ENCODE measurements around the gene FNDC5.

Gene FNDC5

DNA sequence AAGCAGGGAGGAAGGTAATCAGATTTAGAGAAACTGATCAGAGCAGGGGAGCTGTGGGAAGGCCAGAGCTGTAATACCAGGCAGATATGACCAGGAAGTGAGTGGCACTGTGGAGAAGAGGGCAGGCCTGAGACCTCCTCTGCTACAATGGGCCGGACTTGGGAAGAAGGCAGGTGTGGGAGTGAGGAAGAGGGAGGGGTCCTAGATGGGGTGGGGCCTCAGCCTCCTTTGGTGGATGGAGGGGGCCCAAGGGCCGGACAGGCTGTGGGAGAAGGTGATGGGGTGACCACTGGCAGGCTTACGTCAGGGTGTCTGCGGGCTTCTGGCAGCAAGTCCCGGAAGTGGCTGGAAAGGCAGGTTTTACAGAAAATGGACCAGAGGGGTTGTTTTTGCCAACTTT lies 10.6 kb upstream of the FNDC5 start:
- no peak for DNase-seq
- no peak overlapping the region for H3K4me3 ChIP-seq (ENCODE audit: low read depth, low read length)
- no peak overlapping the region for H3K18ac ChIP-seq (ENCODE audit: low read length)
- no peak overlapping the region for H3K14ac ChIP-seq (ENCODE audit: low read length)
- H2BK120ac ChIP-seq (ENCODE audit: insufficient read depth, low read length, poor library complexity): no peak overlapping the region
- H3K27ac ChIP-seq (ENCODE audit: low read depth, low read length): no peak overlapping the region
- H2AFZ ChIP-seq (ENCODE audit: insufficient read depth, low read length, poor library complexity): no peak overlapping the region
- no peak overlapping the region for H2AK5ac ChIP-seq (ENCODE audit: low read length)
- H3K23ac ChIP-seq (ENCODE audit: low read length): no peak overlapping the region
- no peak overlapping the region for H3K4ac ChIP-seq (ENCODE audit: low read depth, low read length)
- H3K36me3 ChIP-seq (ENCODE audit: control insufficient read depth in 1 of 2, insufficient read depth in 2 of 2, low read length in 2 of 2): no peaks in the 10 kb centered on the region
- WGBS (ENCODE audit: extremely low coverage, insufficient coverage, insufficient read length): no CpG with 5 or more reads among the region's 5 CpGs
- no peaks in the 10 kb centered on the region for H3K79me2 ChIP-seq (ENCODE audit: control insufficient read depth, insufficient read depth, low read length, poor library complexity)
- no peaks in the 10 kb centered on the region for H3K9me3 ChIP-seq (ENCODE audit: insufficient read depth, low read depth, low read length)
- H2BK12ac ChIP-seq (ENCODE audit: low read length): no peak overlapping the region
- H3K79me1 ChIP-seq (ENCODE audit: low read length): no peaks in the 10 kb centered on the region
- H4K91ac ChIP-seq (ENCODE audit: low read depth, low read length): no peak overlapping the region
- no peak overlapping the region for H4K8ac ChIP-seq (ENCODE audit: low read depth, low read length)
- H4K12ac ChIP-seq (ENCODE audit: low read depth, low read length): no peak overlapping the region
- peaks cover 9% of the 10 kb centered on the region for H3K27me3 ChIP-seq (ENCODE audit: insufficient read depth, low read length)
- H2BK5ac ChIP-seq (ENCODE audit: low read depth, low read length, poor library complexity): no peak overlapping the region
- H3K9ac ChIP-seq (ENCODE audit: low read length): no peak overlapping the region
- H3K4me2 ChIP-seq (ENCODE audit: low read length): no peak overlapping the region
- peaks cover 0 to 2% of the 10 kb centered on the region in 2 experiments for H3K4me1 ChIP-seq (ENCODE audit: control insufficient read depth in 1 of 2, insufficient read depth in 2 of 2, low read length in 2 of 2)

DNA sequence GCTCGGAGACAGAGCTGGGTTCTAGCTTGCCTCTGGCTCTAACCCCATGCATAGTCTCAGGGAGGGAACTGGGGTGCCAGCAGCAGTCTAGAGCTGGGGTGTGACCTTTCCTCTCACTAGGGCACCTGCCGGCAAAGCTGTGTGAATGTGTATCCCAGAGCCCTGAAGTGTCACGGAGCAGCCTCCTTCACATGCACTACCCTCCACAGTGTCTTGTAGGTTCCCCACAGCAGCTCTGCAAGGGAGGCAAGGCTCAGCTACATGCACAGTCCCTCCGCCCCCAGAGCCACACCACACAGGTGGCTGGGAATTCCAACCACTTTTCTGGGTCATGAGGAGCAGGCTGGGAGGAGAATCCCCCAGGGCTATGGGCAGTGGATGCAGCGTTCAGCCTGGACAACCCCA lies 7.9 kb upstream of the FNDC5 start:
- Histone ChIP-seq H2AK5ac (ENCODE audit: low read length) (no peak overlapping the region), H3K18ac (ENCODE audit: low read length) (no peak overlapping the region), H2BK120ac (ENCODE audit: insufficient read depth, low read length, poor library complexity) (no peak overlapping the region), H3K9me3 (ENCODE audit: insufficient read depth, low read depth, low read length) (no peaks in the 10 kb centered on the region), H4K91ac (ENCODE audit: low read depth, low read length) (no peak overlapping the region), H3K4ac (ENCODE audit: low read depth, low read length) (no peak overlapping the region), H2BK5ac (ENCODE audit: low read depth, low read length, poor library complexity) (no peak overlapping the region), H3K27me3 (ENCODE audit: insufficient read depth, low read length) (no peaks in the 10 kb centered on the region), H3K4me3 (ENCODE audit: low read depth, low read length) (no peak overlapping the region), H3K27ac (ENCODE audit: low read depth, low read length) (no peak overlapping the region), H3K79me2 (ENCODE audit: control insufficient read depth, insufficient read depth, low read length, poor library complexity) (no peaks in the 10 kb centered on the region), H3K79me1 (ENCODE audit: low read length) (no peaks in the 10 kb centered on the region), H3K4me2 (ENCODE audit: low read length) (no peak overlapping the region), H3K9ac (ENCODE audit: low read length) (no peak overlapping the region), H3K14ac (ENCODE audit: low read length) (no peak overlapping the region), H2BK12ac (ENCODE audit: low read length) (no peak overlapping the region), H3K4me1 (ENCODE audit: control insufficient read depth in 1 of 2, insufficient read depth in 2 of 2, low read length in 2 of 2) (no peaks in the 10 kb centered on the region), H3K23ac (ENCODE audit: low read length) (no peak overlapping the region), H3K36me3 (ENCODE audit: control insufficient read depth in 1 of 2, insufficient read depth in 2 of 2, low read length in 2 of 2) (no peaks in the 10 kb centered on the region), H4K8ac (ENCODE audit: low read depth, low read length) (no peak overlapping the region), H2AFZ (ENCODE audit: insufficient read depth, low read length, poor library complexity) (no peak overlapping the region), H4K12ac (ENCODE audit: low read depth, low read length) (no peak overlapping the region)
- no CpG with 5 or more reads among the region's 5 CpGs for WGBS (ENCODE audit: extremely low coverage, insufficient coverage, insufficient read length)
- peak; percentile 20 to 61 for DNase-seq

DNA sequence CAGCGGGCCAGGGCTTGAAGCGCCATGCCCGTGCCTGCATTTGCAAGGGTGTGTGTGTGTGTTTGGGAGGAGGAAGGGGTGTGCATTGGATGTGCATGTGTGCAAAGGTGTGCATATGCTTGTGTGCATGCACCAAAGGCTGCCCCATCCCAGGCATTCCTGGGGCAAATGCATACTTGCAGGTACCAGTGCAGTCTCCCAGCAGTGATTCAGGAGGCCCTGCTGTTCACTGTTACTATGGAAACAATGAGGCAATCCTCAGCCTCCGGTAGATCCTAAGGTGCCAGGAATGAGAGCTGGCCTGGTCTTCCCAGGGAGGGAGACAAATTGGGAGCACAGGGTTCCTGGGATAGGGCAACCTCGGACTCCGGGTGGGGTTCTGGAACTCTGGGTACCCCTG lies 7.5 kb upstream of the FNDC5 start:
- Histone ChIP-seq H3K4ac (ENCODE audit: low read depth, low read length) (no peak overlapping the region), H2BK12ac (ENCODE audit: low read length) (no peak overlapping the region), H3K18ac (ENCODE audit: low read length) (no peak overlapping the region), H3K36me3 (ENCODE audit: control insufficient read depth in 1 of 2, insufficient read depth in 2 of 2, low read length in 2 of 2) (no peaks in the 10 kb centered on the region), H2AFZ (ENCODE audit: insufficient read depth, low read length, poor library complexity) (no peak overlapping the region), H2AK5ac (ENCODE audit: low read length) (no peak overlapping the region), H2BK120ac (ENCODE audit: insufficient read depth, low read length, poor library complexity) (no peak overlapping the region), H3K4me1 (ENCODE audit: control insufficient read depth in 1 of 2, insufficient read depth in 2 of 2, low read length in 2 of 2) (no peaks in the 10 kb centered on the region), H4K91ac (ENCODE audit: low read depth, low read length) (no peak overlapping the region), H3K4me3 (ENCODE audit: low read depth, low read length) (no peak overlapping the region), H3K9me3 (ENCODE audit: insufficient read depth, low read depth, low read length) (no peaks in the 10 kb centered on the region), H3K4me2 (ENCODE audit: low read length) (no peak overlapping the region), H3K79me2 (ENCODE audit: control insufficient read depth, insufficient read depth, low read length, poor library complexity) (no peaks in the 10 kb centered on the region), H2BK5ac (ENCODE audit: low read depth, low read length, poor library complexity) (no peak overlapping the region), H3K79me1 (ENCODE audit: low read length) (no peaks in the 10 kb centered on the region), H3K23ac (ENCODE audit: low read length) (no peak overlapping the region), H4K8ac (ENCODE audit: low read depth, low read length) (no peak overlapping the region), H4K12ac (ENCODE audit: low read depth, low read length) (no peak overlapping the region), H3K9ac (ENCODE audit: low read length) (no peak overlapping the region), H3K27me3 (ENCODE audit: insufficient read depth, low read length) (no peaks in the 10 kb centered on the region), H3K14ac (ENCODE audit: low read length) (no peak overlapping the region), H3K27ac (ENCODE audit: low read depth, low read length) (no peak overlapping the region)
- WGBS (ENCODE audit: extremely low coverage, insufficient coverage, insufficient read length): no CpG with 5 or more reads among the region's 6 CpGs
- DNase-seq: peak; percentile 58 to 87

DNA sequence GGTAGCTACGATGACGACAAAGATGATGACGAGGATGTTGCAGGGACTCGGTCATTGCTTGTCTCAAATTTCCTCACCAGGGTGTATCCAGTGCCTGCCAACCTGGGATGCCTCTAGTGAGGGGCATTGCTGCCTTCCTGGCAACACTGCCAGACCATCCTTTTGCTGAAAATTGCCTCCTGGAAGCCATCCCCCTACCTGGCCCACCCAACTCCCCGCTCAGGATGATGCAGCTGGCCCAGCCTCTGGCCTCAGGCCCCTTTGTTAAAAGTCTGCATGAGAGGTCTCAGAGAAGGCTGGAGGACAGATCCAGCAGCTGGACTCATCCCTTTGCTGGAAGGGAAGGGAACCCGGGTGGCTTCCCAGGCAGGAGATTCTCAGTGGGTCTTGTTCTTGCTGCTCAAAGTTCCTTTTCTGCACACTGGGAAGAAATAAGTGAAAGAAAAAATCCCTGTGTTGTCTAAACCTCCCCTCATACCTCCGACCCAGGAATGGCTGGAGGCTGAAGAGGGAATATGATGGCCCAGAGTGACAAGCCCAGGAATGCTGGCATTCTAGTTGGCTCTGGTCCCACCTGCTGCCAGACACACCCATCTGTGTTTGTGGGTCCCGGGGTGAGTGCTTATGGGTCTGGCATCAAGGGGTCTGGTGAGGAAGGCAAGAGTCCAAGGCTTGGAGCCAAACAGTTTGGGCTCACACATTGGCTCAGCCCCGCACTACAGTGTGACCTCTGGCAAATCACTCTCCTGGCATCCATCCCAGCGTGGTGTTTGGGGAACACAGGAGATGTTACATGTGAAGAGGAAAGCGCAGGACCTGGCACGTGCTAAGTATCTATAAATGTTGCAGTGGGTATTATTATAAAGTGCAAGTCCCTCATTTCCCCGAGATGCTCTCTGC lies 6.7 kb upstream of the FNDC5 start:
- peak in 1 of 2 donors; percentile 57 for DNase-seq
- no peak overlapping the region for H3K18ac ChIP-seq (ENCODE audit: low read length)
- H4K8ac ChIP-seq (ENCODE audit: low read depth, low read length): no peak overlapping the region
- H2AFZ ChIP-seq (ENCODE audit: insufficient read depth, low read length, poor library complexity): no peak overlapping the region
- H3K4me2 ChIP-seq (ENCODE audit: low read length): no peak overlapping the region
- H2BK5ac ChIP-seq (ENCODE audit: low read depth, low read length, poor library complexity): no peak overlapping the region
- no peak overlapping the region for H2BK120ac ChIP-seq (ENCODE audit: insufficient read depth, low read length, poor library complexity)
- no peak overlapping the region for H4K12ac ChIP-seq (ENCODE audit: low read depth, low read length)
- no peak overlapping the region for H3K23ac ChIP-seq (ENCODE audit: low read length)
- H3K9me3 ChIP-seq (ENCODE audit: insufficient read depth, low read depth, low read length): no peaks in the 10 kb centered on the region
- no peaks in the 10 kb centered on the region for H3K4me1 ChIP-seq (ENCODE audit: control insufficient read depth in 1 of 2, insufficient read depth in 2 of 2, low read length in 2 of 2)
- H3K9ac ChIP-seq (ENCODE audit: low read length): no peak overlapping the region
- no peak overlapping the region for H2AK5ac ChIP-seq (ENCODE audit: low read length)
- no peak overlapping the region for H3K4ac ChIP-seq (ENCODE audit: low read depth, low read length)
- no peak overlapping the region for H3K14ac ChIP-seq (ENCODE audit: low read length)
- H2BK12ac ChIP-seq (ENCODE audit: low read length): no peak overlapping the region
- H3K36me3 ChIP-seq (ENCODE audit: control insufficient read depth in 1 of 2, insufficient read depth in 2 of 2, low read length in 2 of 2): no peaks in the 10 kb centered on the region
- H3K27me3 ChIP-seq (ENCODE audit: insufficient read depth, low read length): no peaks in the 10 kb centered on the region
- H3K79me1 ChIP-seq (ENCODE audit: low read length): no peaks in the 10 kb centered on the region
- H3K27ac ChIP-seq (ENCODE audit: low read depth, low read length): no peak overlapping the region
- no peak overlapping the region for H4K91ac ChIP-seq (ENCODE audit: low read depth, low read length)
- H3K4me3 ChIP-seq (ENCODE audit: low read depth, low read length): no peak overlapping the region
- no peaks in the 10 kb centered on the region for H3K79me2 ChIP-seq (ENCODE audit: control insufficient read depth, insufficient read depth, low read length, poor library complexity)
- no CpG with 5 or more reads among the region's 13 CpGs for whole genome bisulfite sequencing (ENCODE audit: extremely low coverage, insufficient coverage, insufficient read length)
